ENCODE data around the gene IVD. TPM values are rescaled to one million over a fixed set of nuclear protein-coding genes. Genes with fewer than 3 reads are reported as not detected.

Gene IVD
- total RNA-seq, 1 experiment from 2014 or later, result 74.5 TPM

- Mint-ChIP-seq H3K36me3 (ENCODE audit: insufficient read depth, unreplicated experiment) (peaks cover 4% of the 10 kb centered on the region), H3K4me3 (ENCODE audit: unreplicated experiment) (no peak overlapping the region), H3K9me3 (ENCODE audit: unreplicated experiment) (no peaks in the 10 kb centered on the region), H3K27ac (ENCODE audit: unreplicated experiment) (no peak overlapping the region), H3K4me1 (ENCODE audit: low read depth, unreplicated experiment) (no peaks in the 10 kb centered on the region), H3K27me3 (ENCODE audit: insufficient read depth, unreplicated experiment) (no peaks in the 10 kb centered on the region)
- Histone ChIP-seq H3K9me3 (no peaks in the 10 kb centered on the region), H3K4me3 (ENCODE audit: low read depth, low read length) (no peak overlapping the region), H3K27me3 (replicated peaks; ENCODE audit: control insufficient read depth, insufficient read depth, low read length) (no peaks in the 10 kb centered on the region), H3K36me3 (ENCODE audit: control insufficient read depth, insufficient read depth, low read length) (no peaks in the 10 kb centered on the region), H3K4me1 (peaks cover 5% of the 10 kb centered on the region)
- no TSS peak for BruUV-seq (replicated peaks)
- ChIA-PET POLR2A (no interaction called here), CTCF (interaction anchor here (0.6 kb wide), 1 partner anchor 321 kb away, joined by 3 read pairs; no protein-coding TSS in a partner anchor)
- no peak for DNase-seq
- intact Hi-C loops (cut with micrococcal nuclease; ENCODE audit: unreplicated experiment), result no loop called here
- TF ChIP-seq CTCF (IDR thresholded peaks at IDR 0.05; ENCODE audit: insufficient read depth in 1 of 2, low read depth in 1 of 2, low read length in 1 of 2, severe bottlenecking in 1 of 2, unreplicated experiment in 1 of 2), result no peak
These were observed 28.0 kb upstream of the IVD start for GRCh38 chr15:40377606-40378005.

- H3K27me3 Mint-ChIP-seq (ENCODE audit: insufficient read depth, unreplicated experiment), result no peaks in the 10 kb centered on the region
- Histone ChIP-seq H3K9me3 (no peaks in the 10 kb centered on the region), H3K4me3 (ENCODE audit: low read depth, low read length) (no peak overlapping the region), H3K4me1 (peaks cover 5% of the 10 kb centered on the region), H3K36me3 (ENCODE audit: control insufficient read depth, insufficient read depth, low read length) (no peaks in the 10 kb centered on the region), H3K27me3 (replicated peaks; ENCODE audit: control insufficient read depth, insufficient read depth, low read length) (no peaks in the 10 kb centered on the region)
- H3K4me1 Mint-ChIP-seq (ENCODE audit: low read depth, unreplicated experiment), result no peaks in the 10 kb centered on the region
- intact Hi-C loops (cut with micrococcal nuclease; ENCODE audit: unreplicated experiment), result no loop called here
- no peak for DNase-seq
- no peak overlapping the region for H3K27ac Mint-ChIP-seq (ENCODE audit: unreplicated experiment)
- no peak overlapping the region for H3K4me3 Mint-ChIP-seq (ENCODE audit: unreplicated experiment)
- peaks cover 18% of the 10 kb centered on the region for H3K36me3 Mint-ChIP-seq (ENCODE audit: insufficient read depth, unreplicated experiment)
- POLR2A ChIA-PET, result no interaction called here
- H3K9me3 Mint-ChIP-seq (ENCODE audit: unreplicated experiment), result no peaks in the 10 kb centered on the region
- TF ChIP-seq CTCF (IDR thresholded peaks at IDR 0.05; ENCODE audit: insufficient read depth in 1 of 2, low read depth in 1 of 2, low read length in 1 of 2, severe bottlenecking in 1 of 2, unreplicated experiment in 1 of 2), result no peak
- CTCF ChIA-PET, result no interaction called here
- BruUV-seq (replicated peaks), result no TSS peak
These were observed 26.2 kb upstream of the IVD start for GRCh38 chr15:40379374-40379773.

GRCh38 chr15:40379853-40380252 lies 25.7 kb upstream of the IVD start:
- Mint-ChIP-seq H3K36me3 (ENCODE audit: insufficient read depth, unreplicated experiment) (peaks cover 18% of the 10 kb centered on the region), H3K4me1 (ENCODE audit: low read depth, unreplicated experiment) (no peaks in the 10 kb centered on the region), H3K9me3 (ENCODE audit: unreplicated experiment) (no peaks in the 10 kb centered on the region), H3K4me3 (ENCODE audit: unreplicated experiment) (no peak overlapping the region), H3K27ac (ENCODE audit: unreplicated experiment) (no peak overlapping the region), H3K27me3 (ENCODE audit: insufficient read depth, unreplicated experiment) (no peaks in the 10 kb centered on the region)
- BruUV-seq (replicated peaks), result no TSS peak
- H3K4me1 ChIP-seq, result peaks cover 5% of the 10 kb centered on the region
- no peaks in the 10 kb centered on the region for H3K27me3 ChIP-seq (replicated peaks; ENCODE audit: control insufficient read depth, insufficient read depth, low read length)
- intact Hi-C loops (cut with micrococcal nuclease; ENCODE audit: unreplicated experiment), result no loop called here
- H3K4me3 ChIP-seq (ENCODE audit: low read depth, low read length), result no peak overlapping the region
- TF ChIP-seq CTCF (IDR thresholded peaks at IDR 0.05; ENCODE audit: insufficient read depth in 1 of 2, low read depth in 1 of 2, low read length in 1 of 2, severe bottlenecking in 1 of 2, unreplicated experiment in 1 of 2), result no peak
- H3K36me3 ChIP-seq (ENCODE audit: control insufficient read depth, insufficient read depth, low read length), result no peaks in the 10 kb centered on the region
- DNase-seq, result no peak
- ChIA-PET CTCF (no interaction called here), POLR2A (interaction anchor here (0.6 kb wide), 1 partner anchor 75 kb away, joined by 3 read pairs; no protein-coding TSS in a partner anchor)
- H3K9me3 ChIP-seq, result no peaks in the 10 kb centered on the region
